Measurements from ENCODE around the gene ETV3.

The ETV3 gene

GRCh38 chr1:157170677-157171515 lies 32.7 kb upstream of the ETV3 start:
- no peak overlapping the region for H3K4me3 ChIP-seq (ENCODE audit: low read depth, low read length)
- TF ChIP-seq, protein P1, sequence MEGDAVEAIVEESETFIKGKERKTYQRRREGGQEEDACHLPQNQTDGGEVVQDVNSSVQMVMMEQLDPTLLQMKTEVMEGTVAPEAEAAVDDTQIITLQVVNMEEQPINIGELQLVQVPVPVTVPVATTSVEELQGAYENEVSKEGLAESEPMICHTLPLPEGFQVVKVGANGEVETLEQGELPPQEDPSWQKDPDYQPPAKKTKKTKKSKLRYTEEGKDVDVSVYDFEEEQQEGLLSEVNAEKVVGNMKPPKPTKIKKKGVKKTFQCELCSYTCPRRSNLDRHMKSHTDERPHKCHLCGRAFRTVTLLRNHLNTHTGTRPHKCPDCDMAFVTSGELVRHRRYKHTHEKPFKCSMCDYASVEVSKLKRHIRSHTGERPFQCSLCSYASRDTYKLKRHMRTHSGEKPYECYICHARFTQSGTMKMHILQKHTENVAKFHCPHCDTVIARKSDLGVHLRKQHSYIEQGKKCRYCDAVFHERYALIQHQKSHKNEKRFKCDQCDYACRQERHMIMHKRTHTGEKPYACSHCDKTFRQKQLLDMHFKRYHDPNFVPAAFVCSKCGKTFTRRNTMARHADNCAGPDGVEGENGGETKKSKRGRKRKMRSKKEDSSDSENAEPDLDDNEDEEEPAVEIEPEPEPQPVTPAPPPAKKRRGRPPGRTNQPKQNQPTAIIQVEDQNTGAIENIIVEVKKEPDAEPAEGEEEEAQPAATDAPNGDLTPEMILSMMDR (IDR thresholded peaks at IDR 0.05; ENCODE audit: borderline replicate concordance, insufficient read depth, low read depth, low read length) = peak; percentile 65

- H3K4me3 ChIP-seq (ENCODE audit: low read depth, low read length) = no peak overlapping the region
- TF ChIP-seq, protein P1 (IDR thresholded peaks at IDR 0.05; ENCODE audit: borderline replicate concordance, insufficient read depth, low read depth, low read length) = no peak
These were observed 29.8 kb upstream of the ETV3 start for GRCh38 chr1:157168015-157168414.

DNA sequence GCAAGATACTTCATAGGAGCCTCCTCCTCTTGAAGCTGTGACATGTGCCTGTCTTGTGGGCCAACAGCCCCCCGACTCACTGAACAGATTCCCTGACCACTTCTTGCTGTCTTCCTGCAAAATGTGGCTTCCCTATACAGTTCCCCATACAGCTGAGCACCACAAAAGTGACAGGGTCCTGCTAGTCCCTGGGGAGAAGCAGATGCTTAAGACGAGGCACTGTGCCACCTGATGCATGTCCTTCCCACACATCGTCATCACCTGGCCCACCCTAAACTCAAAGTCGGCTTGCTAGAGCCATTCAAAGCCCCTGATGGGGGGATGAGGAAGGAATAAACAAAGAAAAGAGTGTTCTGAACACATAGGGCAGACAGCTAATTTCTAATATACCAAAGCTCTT lies 29.2 kb upstream of the ETV3 start:
- H3K4me3 ChIP-seq (ENCODE audit: low read depth, low read length) = no peak overlapping the region
- TF ChIP-seq, protein P1 (IDR thresholded peaks at IDR 0.05; ENCODE audit: borderline replicate concordance, insufficient read depth, low read depth, low read length) = no peak

- TF ChIP-seq, protein P1 (IDR thresholded peaks at IDR 0.05; ENCODE audit: borderline replicate concordance, insufficient read depth, low read depth, low read length) = no peak
- no peak overlapping the region for H3K4me3 ChIP-seq (ENCODE audit: low read depth, low read length)
These were observed 28.4 kb upstream of the ETV3 start for GRCh38 chr1:157166590-157166989.

DNA sequence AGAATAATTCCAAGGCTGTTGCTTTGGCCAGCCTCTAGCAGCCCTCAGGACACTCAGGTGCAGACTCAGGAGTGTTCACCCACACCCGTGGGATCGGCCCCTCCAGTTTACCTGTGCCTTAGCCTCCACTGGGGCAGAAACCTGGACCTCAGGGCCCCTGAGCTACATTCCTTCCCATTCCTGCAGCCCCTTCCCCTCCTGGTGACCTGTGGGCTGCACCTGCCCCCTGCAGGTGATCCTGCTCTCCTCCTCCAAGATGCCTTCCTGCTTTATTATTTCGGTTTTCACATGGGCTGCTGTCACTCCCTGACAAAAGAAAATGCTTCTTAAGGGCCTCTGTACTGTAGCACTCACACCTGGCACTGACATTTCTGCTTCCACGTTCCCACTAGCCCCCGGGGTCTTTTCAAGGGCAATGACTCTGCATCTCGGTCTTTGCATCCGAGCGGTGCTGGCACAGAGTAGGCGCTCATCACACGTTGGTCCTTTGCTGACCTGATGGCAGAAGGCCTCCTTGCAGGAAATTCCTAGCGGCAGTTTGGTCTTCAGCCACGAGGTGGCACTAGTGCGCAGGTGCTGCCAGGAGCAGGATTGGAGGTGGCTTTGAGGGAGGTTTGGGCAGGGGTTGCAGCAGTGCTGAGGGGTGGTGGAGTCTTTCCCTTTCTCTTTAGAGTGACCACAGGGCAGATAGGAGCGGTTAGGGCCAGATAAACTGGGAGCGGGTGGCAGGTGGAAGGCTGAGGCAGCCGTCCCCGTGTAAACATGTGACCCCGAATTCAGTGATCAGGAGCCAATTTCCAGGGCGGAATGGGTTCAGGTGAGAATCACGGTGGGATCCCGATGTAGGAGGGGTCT lies 25.3 kb upstream of the ETV3 start:
- H3K4me3 ChIP-seq (ENCODE audit: low read depth, low read length) = no peak overlapping the region
- TF ChIP-seq, protein P1 (IDR thresholded peaks at IDR 0.05; ENCODE audit: borderline replicate concordance, insufficient read depth, low read depth, low read length) = peak; percentile 90

GRCh38 chr1:157162345-157162744 lies 24.1 kb upstream of the ETV3 start:
- no peak overlapping the region for H3K4me3 ChIP-seq (ENCODE audit: low read depth, low read length)
- TF ChIP-seq, protein P1 (IDR thresholded peaks at IDR 0.05; ENCODE audit: borderline replicate concordance, insufficient read depth, low read depth, low read length) = no peak

Data from GM12875 (cell line).